CD4-positive, alpha-beta T cell treated with Interleukin-4 for 1 hour (primary cell): ENCODE measurements around the gene ZMYM4.
"Not testable (repeated sequence)": the region's sequence is repeated elsewhere in the genome, so short reads cannot be mapped to it uniquely, and the experiment has no call there.

ENCODE experiments used
- DNase-seq, 2 donors: peaks; one replicate each; pipeline ENCODE4 v3.0.0-alpha.2; 2020 to 2022

Gene ZMYM4

DNA sequence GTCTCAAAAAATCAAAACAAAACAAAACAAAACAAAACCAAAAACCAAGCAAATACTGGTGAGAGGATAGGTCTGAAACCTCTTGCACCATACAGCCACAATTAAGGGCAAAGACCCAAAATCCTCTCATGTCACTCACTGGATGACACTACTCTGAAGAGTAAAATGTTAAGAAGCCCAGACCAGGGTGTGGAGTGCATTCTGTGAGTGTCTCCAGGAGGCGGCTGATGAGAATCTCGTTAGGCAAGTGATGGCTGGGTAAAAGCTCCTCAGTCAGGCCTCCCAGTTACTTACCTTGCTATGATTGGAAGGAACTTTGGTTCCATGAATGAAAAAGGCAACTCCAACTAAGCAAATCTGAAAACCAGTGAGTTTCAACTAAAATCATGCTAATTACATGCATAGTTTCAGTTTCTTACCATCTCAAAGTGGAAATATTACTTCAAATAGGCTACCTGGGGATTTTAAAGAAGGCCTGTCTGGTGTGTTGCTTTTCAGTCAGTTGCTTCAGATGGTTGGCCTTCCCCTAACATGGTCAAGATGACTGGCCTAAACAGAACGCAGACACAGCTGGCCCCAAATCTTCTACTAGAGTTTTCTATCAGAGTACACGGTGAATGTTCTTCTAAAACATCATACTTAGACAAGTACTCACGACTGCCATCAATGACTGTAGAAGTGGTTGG lies 193.6 kb downstream of the ZMYM4 start:
- DNase-seq = no peak

DNA sequence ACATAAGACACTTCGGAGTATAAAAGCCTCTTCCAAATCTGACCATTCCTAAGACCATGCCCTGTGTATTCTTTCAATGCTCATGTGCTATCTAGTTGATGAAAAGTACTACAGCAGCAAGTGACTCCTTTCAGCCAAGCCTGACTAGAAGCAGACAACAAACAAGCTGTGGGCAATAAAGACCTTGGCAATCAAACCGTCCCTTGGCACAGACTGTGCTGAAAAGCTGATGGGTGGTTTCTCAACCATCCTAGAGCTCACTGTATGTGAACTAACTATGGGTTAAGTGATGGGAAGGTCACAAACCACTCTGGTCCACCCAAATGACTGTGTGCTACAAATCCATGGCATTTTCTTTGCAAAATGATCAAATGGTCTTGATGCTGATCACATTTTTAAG lies 194.7 kb downstream of the ZMYM4 start:
- DNase-seq = no peak

DNA sequence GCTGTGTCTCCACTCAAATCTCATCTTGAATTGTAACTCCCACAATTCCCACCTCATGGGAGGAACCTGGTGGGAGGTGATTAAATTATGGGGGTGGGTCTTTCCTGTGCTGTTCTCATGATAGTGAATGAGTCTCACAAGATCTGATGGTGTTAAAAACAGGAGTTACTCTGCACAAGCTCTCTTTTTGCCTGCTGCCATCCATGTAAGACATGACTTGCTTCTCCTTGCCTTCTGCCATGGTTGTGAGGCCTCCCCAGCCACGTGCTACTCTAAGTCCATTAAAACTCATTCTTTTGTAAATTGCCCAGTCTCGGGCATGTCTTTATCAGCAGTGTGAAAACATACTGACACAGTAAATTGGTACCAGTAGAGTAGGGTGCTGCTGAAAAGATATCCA lies 195.2 kb downstream of the ZMYM4 start:
- DNase-seq = not testable (repeated sequence)

DNA sequence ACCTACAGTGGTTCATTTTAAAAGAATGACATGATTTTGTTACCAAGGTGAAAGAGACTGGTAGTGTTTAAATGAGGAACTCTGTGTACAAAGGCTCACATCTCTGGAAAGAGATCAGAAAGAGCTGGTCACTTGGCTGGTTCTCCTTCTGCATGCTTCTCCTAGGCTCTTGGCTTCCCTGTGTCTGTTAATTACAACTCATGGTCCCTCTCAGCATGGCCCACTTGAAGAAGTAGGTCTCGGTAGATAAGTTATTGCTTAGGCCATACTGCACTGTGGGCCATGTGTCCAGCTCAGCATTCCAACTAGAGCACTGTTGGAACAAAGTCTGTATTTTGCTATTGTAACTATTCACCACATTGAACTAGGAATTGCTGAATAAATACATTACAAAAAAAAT lies 197.6 kb downstream of the ZMYM4 start:
- no peak for DNase-seq

DNA sequence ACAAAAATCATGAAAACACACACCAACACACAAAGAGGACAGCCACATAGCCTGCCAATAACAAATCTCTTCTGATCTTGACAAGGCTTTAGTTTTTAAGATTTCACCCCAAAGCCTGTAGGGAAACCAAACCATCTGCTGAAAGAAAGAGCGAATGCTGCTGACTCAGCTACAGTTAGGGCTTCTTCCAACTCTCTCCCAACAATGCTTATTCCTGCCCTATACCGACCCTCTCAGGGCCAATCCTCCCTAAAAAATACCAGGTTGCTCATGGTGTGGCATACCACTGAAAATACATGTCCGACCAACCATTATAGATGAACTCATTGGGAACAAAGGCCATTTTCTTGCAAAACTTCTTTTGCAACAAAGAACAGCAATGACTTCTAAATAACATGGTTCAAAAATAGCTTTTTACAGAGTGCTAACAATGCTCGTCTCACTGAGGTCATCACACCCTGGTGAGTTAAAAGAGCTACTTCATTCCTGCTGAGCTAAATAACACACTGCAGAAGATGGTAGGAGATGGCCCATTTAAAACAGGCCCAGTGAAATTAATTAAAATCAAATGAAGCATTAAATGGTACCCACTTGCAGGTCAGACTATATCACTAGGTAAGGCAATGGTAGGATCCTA lies 202.6 kb downstream of the ZMYM4 start:
- DNase-seq = no peak
